H1 (cell line): ENCODE data around the gene SYTL5. TPM values are rescaled to one million over a fixed set of nuclear protein-coding genes. Genes with fewer than 3 reads are reported as not detected.

Experiments
- CTCF ChIA-PET: fragments of 300-600 bp; sonication (Branson Sonifier 250); formaldehyde crosslinking; loops from one replicate; lab custom pipeline; 2021; ENCODE audit not compliant: partially characterized antibody; lab: Charles Lee
- POLR2A ChIA-PET: fragments of 300-600 bp; sonication (Branson Sonifier 250); formaldehyde crosslinking; loops from one replicate; lab custom pipeline; 2021; ENCODE audit warnings: inconsistent platforms; ENCODE audit not compliant: partially characterized antibody; lab: Charles Lee
- DNase-seq, 2 experiments: peaks; one replicate each; pipeline versions ENCODE4 v3.0.0 to v3.0.0-alpha.2; 2010 to 2022; ENCODE audit warnings: low spot score in 2 of 2, low read depth in 1 of 2, mixed read lengths in 1 of 2
- FAIRE-seq: peaks from 2 replicates; lab custom pipeline; 2011; peaks lifted over from hg19 to GRCh38; lab: Jason Lieb, UNC
- H2AFZ ChIP-seq: 2 replicates; pipeline ENCODE4 v1.8.1; 2012; ENCODE audit warnings: low read length, inconsistent platforms
- H2AK5ac ChIP-seq: 2 replicates; pipeline ENCODE4 v1.6.1; 2013; ENCODE audit warnings: low read depth, low read length
- H2BK120ac ChIP-seq: replicated peaks from 2 replicates; pipeline ENCODE3; 2013; ENCODE audit warnings: low read depth, low read length, inconsistent platforms
- H2BK12ac ChIP-seq: 2 replicates; pipeline ENCODE4 v1.6.1; 2013; ENCODE audit warnings: low read depth, low read length
- H2BK15ac ChIP-seq: 2 replicates; pipeline ENCODE4 v1.6.1; 2013; ENCODE audit warnings: low read length
- H2BK20ac ChIP-seq: 2 replicates; pipeline ENCODE4 v1.6.1; 2013; ENCODE audit warnings: low read length
- H2BK5ac ChIP-seq: 2 replicates; pipeline ENCODE4 v1.6.1; 2013; ENCODE audit warnings: low read depth, low read length
- H3K14ac ChIP-seq: 2 replicates; pipeline ENCODE4 v1.6.1; 2013; ENCODE audit warnings: inconsistent platforms; ENCODE audit not compliant: insufficient read length
- H3K18ac ChIP-seq: 2 replicates; pipeline ENCODE4 v1.6.1; 2013; ENCODE audit warnings: low read length; ENCODE audit errors: extremely low read depth
- H3K23ac ChIP-seq: 2 replicates; pipeline ENCODE4 v1.6.1; 2013; ENCODE audit warnings: inconsistent platforms; ENCODE audit not compliant: insufficient read length
- H3K23me2 ChIP-seq: 2 replicates; pipeline ENCODE4 v1.6.1; 2013; ENCODE audit warnings: low read depth, low read length
- H3K27ac ChIP-seq: 2 replicates; pipeline ENCODE4 v1.6.1; 2011; ENCODE audit warnings: low read depth, low read length, inconsistent platforms
- H3K27me3 ChIP-seq, 4 experiments: replicated peaks in 1 of 4; 1 replicate in 1 of 4; 2 replicates in 3 of 4; pipeline versions ENCODE4 v1.6.1 to v1.8.1; 2011 to 2013; ENCODE audit warnings: low read length in 3 of 4, mild to moderate bottlenecking in 3 of 4, inconsistent platforms in 2 of 4, mixed read lengths in 2 of 4, moderate library complexity in 1 of 4; ENCODE audit not compliant: control insufficient read depth in 3 of 4, insufficient read depth in 3 of 4; ENCODE audit errors: extremely low read depth in 1 of 4
- H3K36me3 ChIP-seq, 4 experiments: 2 replicates each; pipeline versions ENCODE4 v1.6.1 to v1.8.1; 2011 to 2013; ENCODE audit warnings: mild to moderate bottlenecking in 4 of 4, low read length in 3 of 4, moderate library complexity in 2 of 4, control low read depth in 1 of 4, inconsistent platforms in 1 of 4; ENCODE audit not compliant: insufficient read depth in 4 of 4, control insufficient read depth in 2 of 4
- H3K4ac ChIP-seq: replicated peaks from 2 replicates; pipeline ENCODE3; 2013; ENCODE audit warnings: low read length, low read depth, mixed read lengths, inconsistent platforms; ENCODE audit not compliant: insufficient read length
- H3K4me1 ChIP-seq, 4 experiments: replicated peaks in 1 of 4; 1 replicate in 1 of 4; 2 replicates in 3 of 4; pipeline versions ENCODE4 v1.6.1 to v1.8.1; 2011 to 2013; ENCODE audit warnings: low read length in 3 of 4, inconsistent platforms in 2 of 4, mixed read lengths in 1 of 4; ENCODE audit not compliant: insufficient read depth in 4 of 4, control insufficient read depth in 3 of 4
- H3K4me2 ChIP-seq, 2 experiments: 2 replicates each; pipeline versions ENCODE4 v1.6.1 to v1.8.1; 2011 to 2013; ENCODE audit warnings: low read depth in 2 of 2, low read length in 2 of 2, control low read depth in 1 of 2, inconsistent platforms in 1 of 2, mild to moderate bottlenecking in 1 of 2; ENCODE audit not compliant: insufficient read depth in 1 of 2
- H3K4me3 ChIP-seq, 4 experiments: fragments of 200-600, 300-600 bp in 1 of 4; sonication (generic), shearing (Covaris generic), sonication (Bioruptor Twin) in 1 of 4; 2 replicates each; pipeline versions ENCODE4 v1.5.1 to v1.8.1; 2011 to 2016; ENCODE audit warnings: low read length in 4 of 4, low read depth in 3 of 4, control low read depth in 2 of 4, inconsistent platforms in 2 of 4, mild to moderate bottlenecking in 2 of 4, mixed read lengths in 1 of 4, moderate library complexity in 1 of 4; ENCODE audit not compliant: insufficient read depth in 2 of 4; ENCODE audit errors: extremely low read depth in 1 of 4
- H3K56ac ChIP-seq: replicated peaks from 2 replicates; pipeline ENCODE3; 2013; ENCODE audit warnings: low read depth, mild to moderate bottlenecking, mixed read lengths, low read length, inconsistent platforms; ENCODE audit not compliant: insufficient read length
- H3K79me1 ChIP-seq: 2 replicates; pipeline ENCODE4 v1.6.1; 2013; ENCODE audit warnings: low read depth, low read length, control low read depth
- H3K79me2 ChIP-seq, 2 experiments: 2 replicates each; pipeline versions ENCODE4 v1.6.1 to v1.8.1; 2012 to 2013; ENCODE audit warnings: low read length in 2 of 2, mild to moderate bottlenecking in 2 of 2, inconsistent platforms in 1 of 2; ENCODE audit not compliant: insufficient read depth in 2 of 2, control insufficient read depth in 1 of 2
- H3K9ac ChIP-seq, 4 experiments: replicated peaks in 1 of 4; 1 replicate in 1 of 4; 2 replicates in 3 of 4; pipeline versions ENCODE4 v1.6.1 to v1.8.1; 2011 to 2013; ENCODE audit warnings: low read depth in 3 of 4, low read length in 3 of 4, control low read depth in 2 of 4, mild to moderate bottlenecking in 2 of 4, moderate library complexity in 2 of 4, inconsistent platforms in 1 of 4; ENCODE audit errors: extremely low read depth in 1 of 4
- H3K9me3 ChIP-seq, 2 experiments: 2 replicates each; pipeline versions ENCODE4 v1.6.1 to v1.8.1; 2012 to 2013; ENCODE audit warnings: mild to moderate bottlenecking in 2 of 2, moderate library complexity in 2 of 2, control low read depth in 1 of 2, inconsistent platforms in 1 of 2, low read depth in 1 of 2, low read length in 1 of 2, mixed read lengths in 1 of 2; ENCODE audit not compliant: insufficient read depth in 2 of 2
- H4K20me1 ChIP-seq, 2 experiments: replicated peaks in 1 of 2; 2 replicates each; pipeline versions ENCODE3 to v1.8.1; 2011 to 2013; ENCODE audit warnings: inconsistent platforms in 2 of 2, low read length in 2 of 2, mild to moderate bottlenecking in 1 of 2; ENCODE audit not compliant: insufficient read depth in 2 of 2, control insufficient read depth in 1 of 2
- H4K5ac ChIP-seq: 2 replicates; pipeline ENCODE4 v1.6.1; 2013; ENCODE audit warnings: low read length, low read depth, mixed read lengths, inconsistent platforms; ENCODE audit not compliant: insufficient read length
- H4K8ac ChIP-seq: 2 replicates; pipeline ENCODE4 v1.8.0; 2013; ENCODE audit warnings: mild to moderate bottlenecking, moderate library complexity, low read length, inconsistent platforms; ENCODE audit not compliant: insufficient read depth; ENCODE audit errors: extremely low read depth
- H4K91ac ChIP-seq: replicated peaks from 2 replicates; pipeline ENCODE3; 2013; ENCODE audit warnings: low read length, mixed read lengths, inconsistent platforms; ENCODE audit not compliant: insufficient read length
- BRCA1 ChIP-seq: IDR thresholded peaks from 2 replicates; pipeline ENCODE4 v1.6.1; 2012; ENCODE audit warnings: low read depth, low read length, improper control_type of control experiment
- CBX5 ChIP-seq: fragments of 300-800, 300-1000 bp; sonication (generic); IDR thresholded peaks from 2 replicates; pipeline ENCODE4 v1.7.1; 2016; ENCODE audit warnings: antibody characterized with exemption, low read length, low read depth
- CREB1 ChIP-seq: IDR thresholded peaks from 2 replicates; pipeline ENCODE4 v1.6.1; 2012; ENCODE audit warnings: inconsistent platforms
- FOSL1 ChIP-seq: IDR thresholded peaks from 2 replicates; pipeline ENCODE4 v1.6.1; 2011; ENCODE audit warnings: mild to moderate bottlenecking, low read depth, low read length, moderate library complexity; ENCODE audit not compliant: insufficient read depth
- GABPA ChIP-seq: IDR thresholded peaks from 2 replicates; pipeline ENCODE4 v1.6.1; 2011; ENCODE audit warnings: mild to moderate bottlenecking, low read length, moderate library complexity, borderline replicate concordance; ENCODE audit not compliant: insufficient read depth
- JUND ChIP-seq: IDR thresholded peaks from 2 replicates; pipeline ENCODE4 v1.6.1; 2011; ENCODE audit warnings: mild to moderate bottlenecking, improper control_type of control experiment, low read length
- KDM4A ChIP-seq: IDR thresholded peaks from one replicate; pipeline ENCODE4 v1.7.1; 2012; ENCODE audit warnings: low read depth, mild to moderate bottlenecking, moderate library complexity, low read length, inconsistent platforms; ENCODE audit not compliant: severe bottlenecking
- PHF8 ChIP-seq: fragments of 200-600 bp; sonication (generic); conservative IDR thresholded peaks from 2 replicates; pipeline ENCODE4 v1.7.1; 2012; ENCODE audit warnings: low read depth, mild to moderate bottlenecking, inconsistent platforms, low read length, moderate library complexity
- SP2 ChIP-seq: IDR thresholded peaks from 2 replicates; pipeline ENCODE4 v1.6.1; 2012; ENCODE audit warnings: mild to moderate bottlenecking, low read length, inconsistent platforms
- WGBS, 2 experiments: shearing (Covaris generic) in 1 of 2; methylation state at CpG; one replicate each; pipeline versions ENCODE4 v1.1.6 to v1.1.7; 2013 to 2015; ENCODE audit warnings: low lambda C conversion rate in 2 of 2, mixed read lengths in 2 of 2, inconsistent platforms in 1 of 2, low coverage in 1 of 2, missing lambda C conversion rate in 1 of 2; ENCODE audit not compliant: insufficient replicate concordance in 2 of 2, insufficient coverage in 1 of 2, insufficient read length in 1 of 2; ENCODE audit errors: extremely low coverage in 1 of 2, missing lambda C conversion rate in 1 of 2; 5-methylcytosine and 5-hydroxymethylcytosine counted together
- polyA plus RNA-seq, 7 experiments: library from polyadenylated mRNA; depleted of rRNA in 3 of 7; stranded (reverse) in 5 of 7; unstranded in 2 of 7; fragments of >200 nt in 5 of 7; fragments of 200-250 nt in 2 of 7; gene quantifications; 1 replicate in 5 of 7; 2 replicates in 1 of 7; 4 replicates in 1 of 7; pipeline versions ENCODE4 v1.2.1 to v1.2.3, GENCODE V29; 2011 to 2013; ENCODE audit warnings: missing spikeins in 2 of 7, mixed read lengths in 2 of 7
- total RNA-seq: library from RNA; stranded (reverse); fragmentation: NEBNext Ultra II Directional; extraction: Animal tissue kit (Norgen Biotek cat#: 25700); gene quantifications from 2 replicates; pipeline ENCODE4 v1.2.1, GENCODE V29; 2021

SYTL5 gene
- total and polyA plus RNA-seq, 2 of the 8 experiments (the other 6 are each of a cell fraction or from before 2014, with no cell fraction given): 0.15 to 0.52 TPM

GRCh38 chrX:38151441-38151840, 145.1 kb downstream of the SYTL5 start:
- Histone ChIP-seq H3K4me1 (no peaks in the 10 kb centered on the region), H4K8ac (no peak overlapping the region), H3K9ac (no peak overlapping the region), H4K20me1 (no peaks in the 10 kb centered on the region), H3K18ac (no peak overlapping the region), H2BK5ac (no peak overlapping the region), H3K4me2 (no peak overlapping the region), H2AK5ac (no peak overlapping the region), H3K79me2 (no peaks in the 10 kb centered on the region), H4K91ac (no peak overlapping the region), H3K14ac (no peak overlapping the region), H2BK20ac (no peak overlapping the region), H4K5ac (no peak overlapping the region), H2BK120ac (no peak overlapping the region), H2AFZ (no peak overlapping the region), H3K27me3 (no peaks in the 10 kb centered on the region), H3K79me1 (no peaks in the 10 kb centered on the region), H3K9me3 (no peaks in the 10 kb centered on the region), H3K27ac (no peak overlapping the region), H3K36me3 (no peaks in the 10 kb centered on the region), H2BK12ac (no peak overlapping the region), H3K4me3 (no peak overlapping the region), H3K4ac (no peak overlapping the region), H3K23ac (no peak overlapping the region), H3K23me2 (no peaks in the 10 kb centered on the region), H3K56ac (no peak overlapping the region), H2BK15ac (no peak overlapping the region)
- CTCF ChIA-PET: interaction anchor here (1.2 to 2.3 kb wide), 3 partner anchors 8 to 225 kb away, joined by 3 to 8 read pairs (median 4); no protein-coding TSS in a partner anchor
- POLR2A ChIA-PET: no interaction called here
- FAIRE-seq: no peak
- WGBS, 2 experiments: 85% methylated on average over 5 of the region's 5 CpGs; no CpG with 5 or more reads in 1 of the 2 experiments
- TF ChIP-seq FOSL1 (no peak), CBX5 (no peak), BRCA1 (no peak), PHF8 (no peak), JUND (no peak), SP2 (no peak), KDM4A (no peak), CREB1 (no peak), GABPA (no peak)
- no peak for DNase-seq
